HG02973 (cell line): Measurements from ENCODE around the gene STXBP5.
"Not testable (repeated sequence)": the region's sequence is repeated elsewhere in the genome, so short reads cannot be mapped to it uniquely, and the experiment has no call there.

ENCODE experiments used
- ATAC-seq: cut with Tn5 transposase; IDR thresholded peaks from one replicate; pipeline ENCODE4 v1.9.1; 2021; ENCODE audit warnings: moderate library complexity; ENCODE audit not compliant: unreplicated experiment

Gene STXBP5

GRCh38 chr6:147361311-147361981 is 157.2 kb downstream of the STXBP5 start:
- ATAC-seq: no peak

GRCh38 chr6:147366290-147366689 is 162.1 kb downstream of the STXBP5 start:
- ATAC-seq: no peak

GRCh38 chr6:147371325-147371724 is 167.1 kb downstream of the STXBP5 start:
- no peak for ATAC-seq

GRCh38 chr6:147372806-147373205 is 168.6 kb downstream of the STXBP5 start:
- ATAC-seq: no peak

- ATAC-seq: no peak
Observed at GRCh38 chr6:147378819-147379218, 174.6 kb downstream of the STXBP5 start.

GRCh38 chr6:147380841-147381240 is 176.6 kb downstream of the STXBP5 start:
- ATAC-seq: not testable (repeated sequence)

- ATAC-seq: no peak
Observed at GRCh38 chr6:147381712-147382111, 177.5 kb downstream of the STXBP5 start.

GRCh38 chr6:147382945-147383554 is 178.8 kb downstream of the STXBP5 start:
- no peak for ATAC-seq

- ATAC-seq: no peak
Observed at GRCh38 chr6:147384029-147384428, 179.8 kb downstream of the STXBP5 start.

- peak; percentile 73 for ATAC-seq
Observed at GRCh38 chr6:147384737-147385710, 180.8 kb downstream of the STXBP5 start.

GRCh38 chr6:147389463-147389862 is 185.2 kb downstream of the STXBP5 start:
- no peak for ATAC-seq

GRCh38 chr6:147390909-147391536 is 186.8 kb downstream of the STXBP5 start:
- no peak for ATAC-seq

GRCh38 chr6:147392917-147393625 is 188.9 kb downstream of the STXBP5 start:
- ATAC-seq: peak; percentile 52

GRCh38 chr6:147395158-147395557 is 190.9 kb downstream of the STXBP5 start:
- no peak for ATAC-seq

GRCh38 chr6:147397306-147397705 is 193.1 kb downstream of the STXBP5 start:
- ATAC-seq: no peak

GRCh38 chr6:147400968-147401367 is 196.8 kb downstream of the STXBP5 start:
- no peak for ATAC-seq

GRCh38 chr6:147401779-147402178 is 197.6 kb downstream of the STXBP5 start:
- no peak for ATAC-seq

- ATAC-seq: no peak
Observed at GRCh38 chr6:147406783-147407182, 202.6 kb downstream of the STXBP5 start.

- ATAC-seq: no peak
Observed at GRCh38 chr6:147407571-147407970, 203.4 kb downstream of the STXBP5 start.

- ATAC-seq: no peak
Observed at GRCh38 chr6:147416622-147417021, 212.4 kb downstream of the STXBP5 start.
